HG03571 (cell line): Measurements from ENCODE around the gene REV1.

Source experiments
- ATAC-seq: cut with Tn5 transposase; IDR thresholded peaks from one replicate; pipeline ENCODE4 v1.9.1; 2021; ENCODE audit not compliant: unreplicated experiment

REV1 gene

GRCh38 chr2:99451280-99451679 is 38.5 kb downstream of the REV1 start:
- ATAC-seq, result no peak

- no peak for ATAC-seq
Measured at GRCh38 chr2:99450199-99450598, 39.6 kb downstream of the REV1 start.

GRCh38 chr2:99448556-99448955 is 41.3 kb downstream of the REV1 start:
- ATAC-seq, result no peak

DNA sequence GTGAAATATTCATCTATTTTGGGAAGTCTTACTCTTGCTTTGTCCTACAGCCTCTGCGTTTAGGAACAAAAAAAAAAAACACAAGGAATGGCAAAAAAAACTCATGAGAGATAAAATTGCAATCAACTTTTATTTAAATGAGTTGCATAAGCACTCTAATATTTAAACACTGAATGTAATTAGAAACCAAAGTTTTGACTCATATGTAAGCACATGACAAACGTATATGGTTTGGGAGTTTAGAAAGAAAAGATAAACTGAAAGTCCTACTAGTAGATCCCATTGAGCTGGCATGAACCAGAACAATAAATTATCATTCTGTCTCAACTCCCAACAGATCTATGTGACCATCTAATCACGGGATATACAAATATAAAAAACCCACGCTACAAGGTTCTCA is 44.8 kb downstream of the REV1 start:
- no peak for ATAC-seq

GRCh38 chr2:99444222-99444621 is 45.6 kb downstream of the REV1 start:
- ATAC-seq, result no peak

- ATAC-seq, result no peak
Measured at GRCh38 chr2:99442837-99443236, 47.0 kb downstream of the REV1 start.

DNA sequence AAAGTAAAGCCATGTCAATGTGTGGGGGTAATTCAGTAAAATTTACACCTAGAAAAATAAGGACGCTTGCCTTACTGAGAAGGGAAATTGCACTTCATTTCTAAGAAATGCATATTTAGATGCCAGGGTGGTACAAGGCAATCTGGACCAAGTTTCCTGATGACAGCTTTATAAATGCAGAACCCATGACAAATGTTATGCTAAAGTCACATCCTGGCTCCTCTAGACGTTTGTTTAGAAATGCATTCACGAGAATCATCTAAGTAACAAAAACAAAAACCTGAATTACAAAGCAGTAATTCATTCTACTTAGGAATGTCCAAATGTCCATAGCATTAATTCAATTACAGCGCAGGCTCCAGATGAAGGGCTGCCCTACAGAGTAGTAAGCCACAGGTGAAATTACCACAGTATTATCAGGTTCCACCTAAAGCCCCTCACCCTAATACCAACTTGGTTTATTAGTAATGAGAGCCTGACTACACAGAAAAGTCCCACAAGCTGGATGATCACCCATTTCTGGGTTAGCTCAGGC is 49.8 kb downstream of the REV1 start:
- ATAC-seq, result no peak

- no peak for ATAC-seq
Measured at GRCh38 chr2:99436874-99437273, 52.9 kb downstream of the REV1 start.

DNA sequence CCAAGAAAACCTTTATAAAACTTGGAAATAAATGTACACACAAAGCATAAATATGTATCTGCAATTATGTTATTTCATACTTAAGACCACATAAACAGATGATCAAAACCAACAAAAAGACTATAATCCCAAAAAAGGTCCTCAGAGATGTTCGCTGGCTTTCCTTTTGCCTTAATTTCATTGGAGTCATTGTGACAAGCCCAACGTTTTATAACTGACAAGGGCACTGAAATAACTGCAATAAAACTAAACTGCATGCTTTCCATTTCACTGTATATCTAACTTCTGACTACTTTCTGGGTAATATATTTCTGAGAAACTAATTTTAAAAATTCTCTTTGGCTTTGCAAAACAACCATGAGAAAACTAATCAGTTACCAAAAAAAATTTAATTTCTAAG is 56.5 kb downstream of the REV1 start:
- ATAC-seq, result no peak

GRCh38 chr2:99431587-99432275 is 58.1 kb downstream of the REV1 start:
- ATAC-seq, result no peak

- ATAC-seq, result no peak
Measured at GRCh38 chr2:99430614-99431291, 59.1 kb downstream of the REV1 start.

- no peak for ATAC-seq
Measured at GRCh38 chr2:99425022-99425421, 64.8 kb downstream of the REV1 start.

GRCh38 chr2:99424371-99424770 is 65.4 kb downstream of the REV1 start:
- ATAC-seq, result no peak

DNA sequence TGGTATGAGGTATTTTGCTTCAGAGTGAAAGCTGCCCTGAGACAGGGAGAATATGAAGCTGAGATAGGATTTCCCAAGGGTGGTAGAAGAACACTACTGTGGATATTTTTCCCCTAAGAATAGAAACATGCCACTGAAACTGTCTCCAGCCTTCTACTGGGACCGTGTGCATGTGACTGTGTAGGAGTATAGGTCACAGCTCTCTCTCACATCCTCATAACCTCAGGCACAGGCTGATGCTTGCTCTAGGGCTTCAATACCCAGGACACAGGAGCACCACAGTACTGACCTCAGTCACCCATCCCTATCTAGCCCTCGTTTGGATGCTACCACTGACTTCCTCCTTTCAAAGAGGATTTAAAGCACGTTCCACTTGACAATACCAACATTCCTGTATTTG is 67.2 kb downstream of the REV1 start:
- no peak for ATAC-seq

DNA sequence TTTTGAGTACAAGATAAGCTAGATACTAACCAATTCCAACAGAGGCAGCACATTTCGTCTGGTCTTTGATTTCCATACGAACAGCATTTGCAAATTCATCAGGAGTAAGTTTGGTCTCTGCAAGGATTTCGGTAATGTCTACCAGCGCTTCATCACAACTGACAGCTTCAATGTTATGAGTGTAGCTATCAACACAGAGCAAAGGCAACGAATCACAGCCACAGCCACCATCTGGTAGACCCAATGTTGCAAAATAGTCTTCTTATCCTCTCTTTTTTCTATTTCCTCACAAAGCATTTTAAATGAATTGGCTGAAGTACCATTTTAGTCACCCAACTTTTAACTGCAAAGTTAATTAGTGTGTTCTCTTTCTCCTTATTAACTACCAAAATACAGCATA is 68.3 kb downstream of the REV1 start:
- ATAC-seq, result no peak

DNA sequence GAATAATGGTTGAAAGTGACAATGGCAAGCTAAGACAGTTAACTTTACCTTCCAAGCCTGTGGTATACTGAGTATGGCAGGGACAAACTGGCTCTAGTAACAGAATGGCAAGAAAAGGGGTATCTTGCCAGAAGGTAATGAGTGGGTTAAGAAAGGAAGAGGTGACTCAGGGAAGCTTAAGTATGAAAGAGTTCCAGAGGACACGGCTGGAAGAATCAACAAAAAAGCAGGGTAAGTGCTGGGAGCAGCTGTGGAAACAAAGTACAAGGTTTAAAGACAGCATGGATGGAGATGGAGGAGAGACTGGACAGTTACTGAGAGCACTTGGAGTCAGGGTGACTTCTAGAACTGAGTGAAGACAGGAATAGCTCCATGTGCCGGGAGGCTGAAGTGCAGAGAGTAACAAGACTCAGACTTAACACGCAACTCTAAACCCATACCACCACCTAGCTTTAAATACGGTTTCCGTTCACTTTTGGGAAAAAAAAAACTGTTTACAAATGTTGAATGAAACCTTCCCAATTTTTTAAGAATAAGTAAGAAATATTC is 69.0 kb downstream of the REV1 start:
- ATAC-seq, result no peak

GRCh38 chr2:99420031-99420430 is 69.8 kb downstream of the REV1 start:
- ATAC-seq, result no peak

- ATAC-seq, result no peak
Measured at GRCh38 chr2:99417396-99417795, 72.4 kb downstream of the REV1 start.

- ATAC-seq, result no peak
Measured at GRCh38 chr2:99414566-99414965, 75.3 kb downstream of the REV1 start.

DNA sequence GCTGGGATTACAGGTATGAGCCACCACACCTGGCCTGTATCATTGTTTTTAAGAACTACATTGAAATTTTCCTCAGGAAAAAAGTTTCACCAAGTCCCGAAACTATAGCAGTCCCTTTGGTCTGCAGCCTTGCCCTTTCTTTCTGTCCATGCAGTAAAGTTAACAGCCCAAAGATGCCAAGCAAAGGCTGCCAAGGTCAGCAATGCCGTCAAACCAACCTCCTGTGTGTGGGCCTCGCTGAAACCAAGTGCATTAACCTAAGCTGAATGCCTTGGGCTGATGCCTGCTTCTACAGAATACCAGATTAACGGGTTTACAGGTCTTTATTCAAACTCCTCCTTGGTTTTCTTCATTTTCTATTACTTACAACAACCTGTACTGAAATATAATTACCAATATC is 79.5 kb downstream of the REV1 start:
- ATAC-seq, result no peak

GRCh38 chr2:99406137-99406536 is 83.7 kb downstream of the REV1 start:
- no peak for ATAC-seq
